HG03159 (cell line): ENCODE measurements around the gene HTR2A.
"Not testable (repeated sequence)": the region's sequence is repeated elsewhere in the genome, so short reads cannot be mapped to it uniquely, and the experiment has no call there.

Source experiments
- ATAC-seq: cut with Tn5 transposase; IDR thresholded peaks from one replicate; pipeline ENCODE4 v1.9.1; 2021; ENCODE audit warnings: mild to moderate bottlenecking, moderate library complexity; ENCODE audit not compliant: unreplicated experiment

The HTR2A gene

DNA sequence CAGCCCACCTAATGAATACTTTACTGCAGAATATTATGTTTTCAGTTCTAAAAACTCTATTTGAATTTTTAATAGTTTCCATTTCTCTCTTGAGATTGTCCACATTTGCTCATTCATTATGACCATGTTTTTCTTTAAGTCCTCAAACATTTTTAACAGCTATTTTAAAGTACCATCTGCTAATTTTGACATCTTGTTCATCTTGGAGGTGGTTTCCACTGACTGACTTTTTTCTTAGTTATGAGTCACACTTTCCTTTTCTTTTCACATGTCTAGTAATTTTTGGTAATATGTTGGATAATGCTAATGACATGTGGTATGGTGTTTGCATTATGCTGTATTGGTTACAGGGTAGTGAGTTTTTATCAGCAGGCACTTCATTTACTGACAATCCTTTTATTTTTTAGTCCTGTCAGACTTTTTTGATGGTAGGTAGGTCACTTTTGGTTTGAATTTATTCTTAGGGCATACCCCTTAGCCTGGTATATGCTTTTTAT lies 84.5 kb downstream of the HTR2A start:
- no peak for ATAC-seq

DNA sequence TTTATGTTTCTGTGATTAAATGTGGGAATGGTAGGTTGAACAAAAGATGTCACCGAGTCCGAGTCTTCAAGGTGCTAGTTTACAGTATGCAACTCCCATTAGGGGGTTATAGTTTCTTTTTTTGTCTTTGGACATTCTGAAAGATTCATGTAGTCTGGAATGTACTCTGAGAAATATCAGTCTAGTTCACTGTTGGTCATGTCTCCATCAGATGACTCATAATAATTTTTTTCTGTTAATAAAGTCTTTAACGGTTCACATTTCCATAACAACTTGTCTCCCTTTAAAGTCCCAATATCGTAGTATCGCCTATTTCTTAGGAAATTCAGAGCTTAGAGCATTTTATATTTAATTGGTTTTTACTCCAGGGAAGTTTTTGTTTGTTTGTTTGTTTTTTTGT lies 86.4 kb downstream of the HTR2A start:
- ATAC-seq = no peak

GRCh38 chr13:46804921-46805320 lies 91.9 kb downstream of the HTR2A start:
- not testable (repeated sequence) for ATAC-seq

GRCh38 chr13:46804391-46804815 lies 92.5 kb downstream of the HTR2A start:
- no peak for ATAC-seq

- ATAC-seq = no peak
Measured at GRCh38 chr13:46803586-46803985, 93.3 kb downstream of the HTR2A start.

- ATAC-seq = no peak
Measured at GRCh38 chr13:46801858-46802257, 95.0 kb downstream of the HTR2A start.

GRCh38 chr13:46799139-46799538 lies 97.7 kb downstream of the HTR2A start:
- no peak for ATAC-seq

- ATAC-seq = no peak
Measured at GRCh38 chr13:46797501-46798237, 99.2 kb downstream of the HTR2A start.

GRCh38 chr13:46796515-46797474 lies 100.1 kb downstream of the HTR2A start, which contains the start of gene ESD:
TSS of gene ESD (minus strand) at chr13:46797161. CDS start at chr13:46791413, 5,748 bp downstream.
- ATAC-seq = peak; percentile 88

DNA sequence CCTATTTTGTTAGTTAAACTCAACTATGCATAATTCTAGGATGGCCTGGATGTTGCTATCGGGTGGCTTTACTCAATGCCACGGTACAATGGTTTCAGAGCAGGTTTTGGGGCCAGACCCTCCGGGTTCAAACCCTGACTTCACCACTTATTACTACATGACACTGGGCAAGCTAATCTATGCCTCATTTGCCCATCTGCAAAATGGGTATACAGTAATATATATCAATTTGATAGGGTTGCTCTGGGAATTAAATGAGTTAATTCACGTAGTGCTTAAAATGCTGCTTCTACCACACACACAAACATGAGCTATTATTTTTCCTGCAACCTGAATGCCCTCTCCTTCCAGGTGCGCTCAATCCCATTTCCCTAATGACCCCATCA lies 100.7 kb downstream of the HTR2A start:
- ATAC-seq = no peak

GRCh38 chr13:46795321-46795720 lies 101.5 kb downstream of the HTR2A start:
- no peak for ATAC-seq

DNA sequence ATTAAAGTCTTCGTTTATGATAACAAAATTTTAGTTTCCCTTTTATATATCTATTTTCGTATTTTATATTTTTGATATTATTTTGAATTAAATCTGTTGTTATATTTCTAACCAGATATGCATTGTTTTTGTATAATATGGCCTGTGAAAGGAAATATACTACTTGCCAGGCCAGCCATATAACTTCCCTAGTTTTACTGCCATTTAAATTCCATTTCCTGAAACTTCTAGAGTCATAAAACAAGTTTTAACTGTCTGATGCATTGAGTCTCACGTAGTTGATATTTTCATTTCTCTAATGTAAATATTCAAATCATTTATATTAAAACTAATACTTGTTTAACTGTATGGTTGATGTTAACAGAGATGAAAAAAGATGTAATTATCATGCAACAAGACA lies 113.3 kb downstream of the HTR2A start:
- ATAC-seq = no peak

GRCh38 chr13:46782691-46783090 lies 114.2 kb downstream of the HTR2A start:
- ATAC-seq = no peak

GRCh38 chr13:46782066-46782465 lies 114.8 kb downstream of the HTR2A start:
- ATAC-seq = no peak
